Measurements from ENCODE around the gene CTSZ. TPM values are rescaled to one million over a fixed set of nuclear protein-coding genes. Genes with fewer than 3 reads are reported as not detected.
"Not testable (repeated sequence)": the region's sequence is repeated elsewhere in the genome, so short reads cannot be mapped to it uniquely, and the experiment has no call there.

Gene CTSZ
- total RNA-seq, 1 donor from 2014 or later: 151 TPM

- intact Hi-C loops (cut with DNase I): no loop called here
- ATAC-seq (no peak), DNase-seq (ENCODE audit: low spot score) (no peak)
These were observed 9.0 kb upstream of the CTSZ start for GRCh38 chr20:59015812-59016711.

GRCh38 chr20:59015411-59015810 is 8.4 kb upstream of the CTSZ start:
- ATAC-seq: no peak

GRCh38 chr20:59014680-59015389 is 7.8 kb upstream of the CTSZ start:
- ATAC-seq: no peak
- no peak for DNase-seq (ENCODE audit: low spot score)
- intact Hi-C loops (cut with DNase I): no loop called here

More at GRCh38 chr20:59015411-59015810, 8.4 kb upstream of the CTSZ start:
- intact Hi-C loops (cut with DNase I): no loop called here
- no peak for DNase-seq (ENCODE audit: low spot score)

GRCh38 chr20:59013959-59014608 is 7.0 kb upstream of the CTSZ start:
- ATAC-seq: no peak
- DNase-seq (ENCODE audit: low spot score): no peak
- intact Hi-C loops (cut with DNase I): no loop called here

GRCh38 chr20:59013031-59013951 is 6.2 kb upstream of the CTSZ start:
- intact Hi-C loops (cut with DNase I): no loop called here
- ATAC-seq (no peak), DNase-seq (ENCODE audit: low spot score) (peak; percentile 18)

GRCh38 chr20:59011874-59012157 is 4.8 kb upstream of the CTSZ start:
- DNase-seq (ENCODE audit: low spot score); intact Hi-C loops (cut with DNase I); ATAC-seq: not testable (repeated sequence)

- intact Hi-C loops (cut with DNase I): no loop called here
- DNase-seq (ENCODE audit: low spot score) (peak; percentile 53), ATAC-seq (peak; percentile 30)
These were observed 4.2 kb upstream of the CTSZ start for GRCh38 chr20:59010995-59011873.

GRCh38 chr20:59010321-59010994 is 3.4 kb upstream of the CTSZ start:
- ATAC-seq (no peak), DNase-seq (ENCODE audit: low spot score) (peak; percentile 45)
- intact Hi-C loops (cut with DNase I): no loop called here

GRCh38 chr20:59008715-59009336 is 1.8 kb upstream of the CTSZ start:
- no peak for ATAC-seq
- intact Hi-C loops (cut with DNase I): no loop called here
- no peak for DNase-seq (ENCODE audit: low spot score)

- ATAC-seq: peak; percentile 11
- DNase-seq (ENCODE audit: low spot score): peak; percentile 74
- intact Hi-C loops (cut with DNase I): no loop called here
These were observed 834 bp upstream of the CTSZ start for GRCh38 chr20:59007665-59008511.

- no peak for ATAC-seq
- intact Hi-C loops (cut with DNase I): no loop called here
- DNase-seq (ENCODE audit: low spot score): no peak
These were observed 739 bp downstream of the CTSZ start for GRCh38 chr20:59006167-59006863.

- intact Hi-C loops (cut with DNase I): no loop called here
- DNase-seq (ENCODE audit: low spot score) (no peak), ATAC-seq (no peak)
These were observed 1.4 kb downstream of the CTSZ start for GRCh38 chr20:59005523-59006166.

GRCh38 chr20:59004763-59005522 is 2.1 kb downstream of the CTSZ start:
- intact Hi-C loops (cut with DNase I): no loop called here
- ATAC-seq: peak; percentile 74
- DNase-seq (ENCODE audit: low spot score): peak; percentile 73

- intact Hi-C loops (cut with DNase I): no loop called here
- ATAC-seq (no peak), DNase-seq (ENCODE audit: low spot score) (no peak)
These were observed 2.6 kb downstream of the CTSZ start for GRCh38 chr20:59004493-59004762.

All from sciatic nerve (tissue), 2 donors.